Thyroid gland (tissue), 4 donors: ENCODE measurements around the gene JUP.

Experiments
- CTCF ChIP-seq, 6 experiments: fragments of 200-600 bp in 3 of 6; fragments of 450-650 bp in 3 of 6; sonication (generic) in 3 of 6; IDR thresholded peaks; one replicate each; pipeline ENCODE4 v1.5.1; 2016 to 2019; ENCODE audit warnings: antibody characterized with exemption in 6 of 6, mild to moderate bottlenecking in 2 of 6, inconsistent platforms in 1 of 6, moderate library complexity in 1 of 6
- POLR2A ChIP-seq, 2 donors: fragments of 450-650 bp; IDR thresholded peaks; one replicate each; pipeline ENCODE4 v1.6.1; 2017; ENCODE audit warnings: antibody characterized with exemption in 2 of 2, mild to moderate bottlenecking in 2 of 2, moderate library complexity in 1 of 2

GRCh38 chr17:41794540-41794975 lies 8.0 kb upstream of the JUP start:
- TF ChIP-seq CTCF (IDR thresholded peaks at IDR 0.05) = no peak
- no peak for TF ChIP-seq POLR2A (IDR thresholded peaks at IDR 0.05)
